ENCODE results near the gene SEC14L3. TPM values are rescaled to one million over a fixed set of nuclear protein-coding genes. Genes with fewer than 3 reads are reported as not detected.

The SEC14L3 gene
- total and polyA plus RNA-seq, 10 of the 15 experiments (the other 5 are each of a cell fraction or from before 2014, with no cell fraction given), result 0.03 TPM; not detected in 9

DNA sequence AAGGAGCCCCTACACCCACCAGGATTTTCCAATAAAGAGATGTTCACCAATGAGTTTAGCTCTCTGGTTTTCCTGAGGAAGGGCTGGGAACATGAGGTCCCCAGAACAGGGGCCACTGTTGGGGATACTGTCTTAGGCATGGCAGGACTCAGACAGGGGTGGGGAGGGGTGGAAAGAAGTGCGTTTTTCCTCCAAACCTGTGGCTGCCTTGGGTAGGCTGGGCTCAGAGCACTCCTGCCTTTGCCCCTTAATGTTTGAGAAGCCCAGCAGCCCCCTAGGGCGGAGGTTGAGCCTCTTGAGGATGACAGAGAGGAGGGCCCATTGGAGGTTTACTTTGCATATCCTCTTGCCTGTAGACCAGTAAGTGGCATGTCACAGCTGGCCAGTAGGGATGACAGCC lies 35.6 kb downstream of the SEC14L3 start:
- H3K4me2 ChIP-seq (ENCODE audit: control insufficient read depth, insufficient read depth), result peak overlapping the region; percentile 59
- DNase-seq (ENCODE audit: low read depth, low spot score) (no peak), ATAC-seq (no peak), FAIRE-seq (no peak)
- peaks cover 8% of the 10 kb centered on the region; the same call in 2 of the 3 replicates for H3K9me3 ChIP-seq (replicated peaks; ENCODE audit: control insufficient read depth, insufficient read depth, low read length)
- H4K20me1 ChIP-seq (ENCODE audit: control insufficient read depth, insufficient read depth), result no peaks in the 10 kb centered on the region
- H3K27ac ChIP-seq (ENCODE audit: control insufficient read depth, insufficient read depth), result no peak overlapping the region
- CTCF ChIA-PET, result interaction anchor here (1.0 to 1.5 kb wide), 2 partner anchors 9 to 12 kb away, joined by 4 to 10 read pairs; no protein-coding TSS in a partner anchor
- peak overlapping the region; percentile 8; the same call in 1 of the 2 replicates for H3K9ac ChIP-seq (ENCODE audit: control insufficient read depth, insufficient read depth, low read length)
- in situ Hi-C loops (cut with MboI) (no loop called here), intact Hi-C loops (cut with micrococcal nuclease; ENCODE audit: unreplicated experiment) (no loop called here)
- H2AFZ ChIP-seq (ENCODE audit: control insufficient read depth, low read depth, low read length), result peak overlapping the region; percentile 73
- SMC1A ChIA-PET (ENCODE audit: uncharacterized antibody, unreplicated experiment), result no interaction called here
- H3K4me3 ChIP-seq, result no peak overlapping the region
- TF ChIP-seq, protein P1, sequence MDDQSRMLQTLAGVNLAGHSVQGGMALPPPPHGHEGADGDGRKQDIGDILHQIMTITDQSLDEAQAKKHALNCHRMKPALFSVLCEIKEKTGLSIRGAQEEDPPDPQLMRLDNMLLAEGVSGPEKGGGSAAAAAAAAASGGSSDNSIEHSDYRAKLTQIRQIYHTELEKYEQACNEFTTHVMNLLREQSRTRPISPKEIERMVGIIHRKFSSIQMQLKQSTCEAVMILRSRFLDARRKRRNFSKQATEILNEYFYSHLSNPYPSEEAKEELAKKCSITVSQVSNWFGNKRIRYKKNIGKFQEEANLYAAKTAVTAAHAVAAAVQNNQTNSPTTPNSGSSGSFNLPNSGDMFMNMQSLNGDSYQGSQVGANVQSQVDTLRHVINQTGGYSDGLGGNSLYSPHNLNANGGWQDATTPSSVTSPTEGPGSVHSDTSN (IDR thresholded peaks at IDR 0.05; ENCODE audit: insufficient replicate concordance, low read depth, low read length), result no peak
- TF ChIP-seq YBX1 (IDR thresholded peaks at IDR 0.05) (no peak), SREBF2 (IDR thresholded peaks at IDR 0.05; ENCODE audit: low read length) (no peak), SMC3 (IDR thresholded peaks at IDR 0.05; ENCODE audit: borderline replicate concordance, low read length) (no peak), NR2C1 (IDR thresholded peaks at IDR 0.05) (no peak)
- TF ChIP-seq, protein P2, sequence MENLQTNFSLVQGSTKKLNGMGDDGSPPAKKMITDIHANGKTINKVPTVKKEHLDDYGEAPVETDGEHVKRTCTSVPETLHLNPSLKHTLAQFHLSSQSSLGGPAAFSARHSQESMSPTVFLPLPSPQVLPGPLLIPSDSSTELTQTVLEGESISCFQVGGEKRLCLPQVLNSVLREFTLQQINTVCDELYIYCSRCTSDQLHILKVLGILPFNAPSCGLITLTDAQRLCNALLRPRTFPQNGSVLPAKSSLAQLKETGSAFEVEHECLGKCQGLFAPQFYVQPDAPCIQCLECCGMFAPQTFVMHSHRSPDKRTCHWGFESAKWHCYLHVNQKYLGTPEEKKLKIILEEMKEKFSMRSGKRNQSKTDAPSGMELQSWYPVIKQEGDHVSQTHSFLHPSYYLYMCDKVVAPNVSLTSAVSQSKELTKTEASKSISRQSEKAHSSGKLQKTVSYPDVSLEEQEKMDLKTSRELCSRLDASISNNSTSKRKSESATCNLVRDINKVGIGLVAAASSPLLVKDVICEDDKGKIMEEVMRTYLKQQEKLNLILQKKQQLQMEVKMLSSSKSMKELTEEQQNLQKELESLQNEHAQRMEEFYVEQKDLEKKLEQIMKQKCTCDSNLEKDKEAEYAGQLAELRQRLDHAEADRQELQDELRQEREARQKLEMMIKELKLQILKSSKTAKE (IDR thresholded peaks at IDR 0.05; ENCODE audit: low read depth, poor library complexity, severe bottlenecking), result no peak
- TF ChIP-seq, protein P3, sequence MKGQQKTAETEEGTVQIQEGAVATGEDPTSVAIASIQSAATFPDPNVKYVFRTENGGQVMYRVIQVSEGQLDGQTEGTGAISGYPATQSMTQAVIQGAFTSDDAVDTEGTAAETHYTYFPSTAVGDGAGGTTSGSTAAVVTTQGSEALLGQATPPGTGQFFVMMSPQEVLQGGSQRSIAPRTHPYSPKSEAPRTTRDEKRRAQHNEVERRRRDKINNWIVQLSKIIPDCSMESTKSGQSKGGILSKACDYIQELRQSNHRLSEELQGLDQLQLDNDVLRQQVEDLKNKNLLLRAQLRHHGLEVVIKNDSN (IDR thresholded peaks at IDR 0.05; ENCODE audit: borderline replicate concordance, extremely low read length, insufficient read depth, low read depth, low read length), result no peak
- H3K79me2 ChIP-seq (ENCODE audit: control insufficient read depth, insufficient read depth, low read length), result no peaks in the 10 kb centered on the region
- WGBS (ENCODE audit: insufficient coverage, insufficient replicate concordance, low lambda C conversion rate, missing lambda C conversion rate), result 71% methylated on average over 2 of the region's 2 CpGs
- POLR2A ChIA-PET, result interaction anchor here (1.0 kb wide), 1 partner anchor 22 kb away, joined by 3 read pairs; no protein-coding TSS in a partner anchor
- no peaks in the 10 kb centered on the region for H3K27me3 ChIP-seq (replicated peaks in 1 of 2; ENCODE audit: control insufficient read depth in 2 of 2, insufficient read depth in 2 of 2, low read length in 1 of 2)
- RAD21 ChIA-PET (ENCODE audit: unreplicated experiment), result no interaction called here
- H3K36me3 ChIP-seq (ENCODE audit: control insufficient read depth in 2 of 2, insufficient read depth in 2 of 2, low read length in 1 of 2), result no peaks in the 10 kb centered on the region
- H3K4me1 ChIP-seq (ENCODE audit: control insufficient read depth, insufficient read depth, low read length), result peaks cover 8% of the 10 kb centered on the region
- BruUV-seq (replicated peaks), result no TSS peak

Data from GM12878 (cell line).